ENCODE results near the gene OR52K2.
"Not testable (repeated sequence)": the region's sequence is repeated elsewhere in the genome, so short reads cannot be mapped to it uniquely, and the experiment has no call there.

OR52K2 gene

DNA sequence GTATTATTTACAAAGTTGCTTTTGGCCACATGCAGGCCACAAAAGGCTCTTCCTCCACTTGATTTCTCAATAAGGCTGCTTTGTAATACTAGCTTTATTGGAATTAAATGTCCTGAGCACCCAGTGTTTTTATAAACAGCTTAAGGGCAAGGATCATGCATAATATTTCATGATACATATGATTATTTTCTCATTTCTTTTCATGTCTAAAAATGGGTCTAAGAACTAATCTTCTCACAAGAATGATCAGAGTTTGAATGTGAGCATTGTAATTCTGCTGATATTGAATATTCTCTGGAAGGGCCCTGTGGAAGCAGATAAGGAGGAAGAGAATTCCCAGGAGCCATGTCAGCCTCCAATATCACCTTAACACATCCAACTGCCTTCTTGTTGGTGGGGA is at the start of gene OR52K2:
TSS of gene OR52K2 (plus strand) at position 301 of the 400 bp plus-strand sequence. CDS start at position 346, 45 bp downstream.
- DNase-seq (ENCODE audit: low read depth) = no peak

DNA sequence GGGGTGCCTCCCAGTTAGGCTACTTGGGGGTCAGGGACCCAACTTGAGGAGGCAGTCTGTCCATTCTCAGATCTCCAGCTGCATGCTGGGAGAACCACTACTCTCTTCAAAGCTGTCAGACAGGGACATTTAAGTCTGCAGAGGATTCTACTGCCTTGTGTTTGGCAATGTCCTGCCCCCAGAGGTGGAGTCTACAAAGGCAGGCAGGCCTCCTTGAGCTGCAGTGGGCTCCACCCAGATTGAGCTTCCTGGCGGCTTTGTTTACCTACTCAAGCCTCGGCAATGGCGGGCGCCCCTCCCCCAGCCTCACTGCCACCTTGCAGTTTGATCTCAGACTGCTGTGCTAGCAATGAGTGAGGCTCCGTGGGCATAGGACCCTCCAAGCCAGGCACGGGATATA is 42.9 kb upstream of the OR52K2 start:
- not testable (repeated sequence) for DNase-seq (ENCODE audit: low read depth)

DNA sequence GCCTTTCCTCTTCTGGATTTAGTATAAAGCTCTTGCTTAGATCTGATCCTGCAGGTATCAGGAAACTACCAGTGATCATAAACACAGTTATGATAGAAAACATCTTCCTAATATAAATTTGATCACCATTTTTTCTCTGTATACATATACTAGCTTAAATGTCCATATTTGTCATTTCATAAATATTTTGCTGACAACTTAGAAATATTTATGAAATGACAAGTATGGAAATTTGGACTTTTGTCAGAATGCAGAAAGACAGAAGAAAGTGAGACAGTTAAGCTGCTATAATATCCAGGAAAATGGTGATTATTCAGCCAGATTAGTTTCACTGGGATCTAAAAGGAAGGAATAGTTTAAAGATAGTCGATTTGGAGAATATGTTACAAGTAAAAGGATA is 32.8 kb upstream of the OR52K2 start:
- DNase-seq (ENCODE audit: low read depth) = no peak

DNA sequence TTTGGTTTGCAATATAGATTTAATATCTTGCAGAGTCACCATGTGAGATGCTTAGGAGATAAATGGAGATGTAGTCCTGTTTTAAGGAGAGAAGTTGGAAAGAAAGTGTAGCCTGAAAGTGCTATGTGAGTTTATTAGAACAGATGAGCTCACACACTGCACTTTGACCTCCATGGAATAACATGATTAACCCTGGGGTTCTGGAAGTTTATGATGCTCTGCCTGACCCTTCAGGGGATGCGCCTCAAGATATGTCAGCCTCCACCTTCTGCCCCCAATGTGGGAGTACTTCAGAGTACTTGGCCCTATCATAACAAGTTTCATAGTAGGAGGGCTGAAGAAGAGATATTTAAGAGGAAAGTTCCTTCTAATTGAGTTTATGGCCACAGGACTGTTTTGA is 32.3 kb upstream of the OR52K2 start:
- DNase-seq (ENCODE audit: low read depth) = no peak

DNA sequence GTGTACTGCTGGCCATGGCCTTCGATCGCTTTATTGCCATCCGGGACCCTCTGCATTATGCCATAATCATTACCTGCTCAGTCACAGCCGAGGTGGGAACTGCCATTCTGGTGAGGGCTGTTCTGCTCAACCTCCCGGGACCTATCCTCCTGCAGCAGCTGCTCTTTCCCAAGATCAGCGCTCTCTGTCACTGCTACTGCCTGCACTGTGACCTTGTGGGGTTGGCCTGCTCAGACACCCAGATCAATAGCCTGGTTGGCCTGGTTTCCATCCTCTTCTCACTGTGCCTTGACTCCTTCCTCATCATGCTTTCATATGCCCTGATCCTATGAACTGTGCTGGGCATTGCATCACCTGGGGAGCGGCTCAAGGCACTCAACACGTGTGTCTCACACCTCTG is 30.7 kb upstream of the OR52K2 start:
- no peak for DNase-seq (ENCODE audit: low read depth)

DNA sequence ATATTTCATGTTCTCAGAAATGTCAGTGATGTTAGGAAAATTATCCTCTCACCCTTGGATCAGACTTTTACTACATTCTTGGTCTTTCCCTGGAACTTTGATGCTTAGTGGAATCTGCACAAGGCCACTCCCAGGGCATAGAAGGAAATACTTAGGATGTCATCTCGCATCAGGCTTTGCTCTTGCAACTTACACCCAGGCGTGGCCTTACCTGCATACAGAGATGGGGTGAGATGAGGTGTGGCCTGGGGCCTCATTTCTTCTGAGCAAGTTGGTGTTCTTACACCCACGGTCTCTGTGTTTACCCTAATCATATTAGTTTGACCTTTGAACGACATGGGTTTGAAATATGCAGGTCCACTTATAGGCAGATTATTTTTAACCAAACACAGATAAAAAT is 19.0 kb upstream of the OR52K2 start:
- DNase-seq (ENCODE audit: low read depth) = no peak

DNA sequence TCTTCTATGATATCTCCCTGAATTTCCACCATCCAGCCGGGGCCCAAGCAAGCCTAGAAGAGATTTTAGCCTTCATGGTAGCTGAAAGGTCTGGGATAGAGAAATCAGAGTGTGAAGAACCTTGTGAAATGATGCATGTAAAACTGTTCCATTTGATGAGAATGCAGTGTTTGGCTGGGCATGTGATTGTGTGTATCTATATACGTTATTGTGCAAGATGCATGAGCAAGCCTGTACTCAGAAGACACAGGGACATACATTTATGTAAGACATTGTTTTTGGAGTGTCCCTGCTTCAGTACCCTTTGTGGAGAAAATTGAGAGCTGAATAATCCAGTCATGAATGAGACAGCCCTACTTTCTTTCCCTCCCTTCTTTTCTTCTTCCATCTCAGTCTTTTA is 15.2 kb upstream of the OR52K2 start:
- no peak for DNase-seq (ENCODE audit: low read depth)

DNA sequence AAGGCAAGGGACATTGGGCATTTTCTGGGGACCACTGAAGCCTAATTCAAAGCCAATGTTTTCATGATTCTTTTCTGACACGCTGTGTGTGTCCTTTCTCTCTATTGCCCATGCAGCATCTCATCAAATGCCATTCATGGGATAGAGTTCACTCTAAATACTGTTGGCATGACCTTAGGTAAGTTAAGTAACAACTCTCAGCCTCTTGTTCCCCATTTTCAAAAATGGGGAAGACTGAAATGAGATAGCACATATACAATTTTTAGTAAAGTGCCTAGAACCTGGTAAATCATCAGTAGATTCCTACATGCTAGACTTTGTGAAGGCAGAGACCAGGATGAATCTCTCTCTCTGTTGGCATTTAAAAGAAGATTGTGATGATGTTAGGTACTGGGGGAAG is 12.7 kb upstream of the OR52K2 start:
- DNase-seq (ENCODE audit: low read depth) = no peak

DNA sequence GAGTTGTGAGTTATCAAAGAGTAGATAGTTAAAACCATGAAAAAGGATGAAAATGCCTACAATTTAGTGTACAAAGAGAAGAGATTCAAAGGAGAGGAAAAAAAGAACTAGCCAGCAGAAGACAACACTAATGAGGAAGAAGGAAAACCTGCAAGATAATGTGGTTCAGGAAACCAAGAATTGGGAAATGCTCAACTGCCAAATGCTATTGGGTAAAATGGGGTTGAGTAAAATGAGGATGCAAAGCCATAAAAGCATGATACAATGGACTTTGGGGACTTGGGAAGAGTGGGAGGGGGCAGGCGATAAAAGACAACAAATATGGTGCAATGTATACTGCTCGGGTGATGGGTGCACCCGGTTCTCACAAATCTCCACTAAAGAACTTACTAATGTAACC is 7.6 kb upstream of the OR52K2 start:
- no peak for DNase-seq (ENCODE audit: low read depth)

DNA sequence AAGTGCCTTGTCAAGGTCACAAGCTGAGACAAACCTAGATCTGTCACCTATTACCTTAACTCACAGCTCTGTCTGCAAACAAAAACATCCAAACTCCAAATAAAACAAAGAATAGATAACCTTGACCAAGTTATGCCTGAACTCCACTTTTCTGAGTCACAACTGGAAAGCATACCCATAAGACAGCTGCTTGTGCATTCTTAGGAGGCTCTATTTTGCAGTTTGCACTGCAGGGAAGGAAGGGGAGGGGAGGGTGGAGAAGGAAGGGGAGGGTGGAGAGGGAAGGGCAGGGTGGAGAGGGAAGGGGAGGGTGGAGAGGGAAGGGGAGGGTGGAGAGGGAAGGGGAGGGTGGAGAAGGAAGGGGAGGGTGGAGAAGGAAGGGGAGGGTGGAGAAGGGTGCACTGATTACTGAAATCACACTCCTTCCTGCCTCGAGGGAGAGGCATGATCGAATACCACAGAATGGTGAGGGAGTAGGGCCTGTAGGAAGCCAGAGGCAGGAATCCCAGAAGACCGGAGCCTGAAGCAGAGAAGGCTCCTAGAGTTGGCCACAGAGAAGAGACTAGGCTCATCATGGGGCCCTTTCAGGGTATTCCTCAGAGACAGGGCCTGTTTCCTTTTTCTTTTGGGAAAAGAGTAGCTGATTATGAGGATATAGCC is 5.7 kb upstream of the OR52K2 start:
- DNase-seq (ENCODE audit: low read depth) = no peak

DNA sequence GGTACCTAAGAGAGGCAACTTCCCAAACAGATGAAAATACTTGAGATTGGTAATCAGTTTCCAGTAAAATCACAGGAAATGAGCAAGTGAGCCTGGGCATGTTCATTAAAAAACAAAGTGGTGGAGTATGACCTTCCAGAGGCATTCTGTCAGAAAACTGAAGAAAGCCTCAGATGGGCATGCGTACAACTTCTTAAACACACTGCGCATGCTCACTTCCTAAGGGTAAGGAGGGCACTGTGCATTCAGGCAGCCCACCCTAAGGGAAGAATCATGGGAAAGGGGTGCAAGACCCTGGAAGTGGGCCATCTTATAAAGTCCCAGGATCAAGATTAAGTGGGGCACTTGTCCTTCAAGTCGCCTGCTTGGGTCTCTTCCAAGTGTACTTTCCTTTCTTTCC is 4.0 kb downstream of the OR52K2 start:
- no peak for DNase-seq (ENCODE audit: low read depth)

DNA sequence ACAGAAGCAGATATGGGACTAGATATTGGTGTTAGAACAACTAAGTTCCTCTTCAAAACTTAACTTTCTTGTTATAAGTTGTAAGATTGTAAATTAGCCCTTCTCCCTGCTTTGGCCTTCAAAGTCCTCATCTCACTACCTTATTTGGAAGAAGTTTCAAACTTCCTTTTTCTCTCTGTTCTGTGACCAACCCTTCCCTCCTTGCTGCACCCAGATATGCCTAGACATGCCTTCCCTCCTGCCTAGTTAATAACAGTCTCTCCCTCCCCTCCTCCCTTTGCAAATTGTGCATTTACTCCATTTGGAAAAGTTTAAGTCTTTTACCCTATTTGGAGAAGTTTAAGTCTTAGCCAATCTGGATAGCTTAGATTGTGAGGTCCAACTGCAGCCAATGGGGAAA is 4.9 kb downstream of the OR52K2 start:
- no peak for DNase-seq (ENCODE audit: low read depth)

DNA sequence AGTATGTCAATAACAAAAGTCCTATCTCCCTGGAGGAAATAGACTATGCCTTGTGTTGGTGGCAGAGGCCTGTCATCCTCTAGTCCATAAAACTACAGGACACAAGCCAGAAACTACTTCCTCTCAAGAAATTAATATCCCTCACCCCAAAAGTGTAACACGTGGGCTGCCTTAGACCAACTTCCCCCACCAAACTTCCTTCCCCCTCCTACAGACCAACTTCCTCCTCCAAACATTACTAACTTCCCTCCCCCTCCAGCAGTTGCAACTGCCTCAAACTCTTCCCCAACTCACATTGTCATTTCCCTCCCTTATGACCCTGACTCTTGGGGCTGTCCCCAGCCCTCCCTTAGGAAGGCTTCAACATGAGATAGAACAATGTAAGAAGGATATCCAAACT is 6.3 kb downstream of the OR52K2 start:
- DNase-seq (ENCODE audit: low read depth) = no peak

DNA sequence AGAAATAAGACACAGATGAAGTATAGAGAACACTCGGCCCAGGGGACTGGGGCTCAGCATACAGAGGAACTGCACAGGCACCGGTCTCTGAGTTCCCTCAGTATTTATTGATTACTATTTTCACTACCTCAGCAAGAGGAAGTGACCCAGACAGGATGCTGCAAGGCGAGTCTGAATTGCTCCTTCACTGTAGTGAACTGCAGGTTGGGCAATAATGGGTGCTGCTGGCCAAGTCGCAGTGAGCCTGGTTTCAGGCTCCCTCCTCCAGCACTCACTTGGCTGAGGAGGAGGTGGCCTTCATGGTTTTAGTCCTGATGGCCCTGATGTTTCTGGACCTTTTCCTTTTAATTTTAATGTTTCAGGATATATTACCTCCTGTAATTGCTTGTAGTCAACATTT is 10.4 kb downstream of the OR52K2 start:
- no peak for DNase-seq (ENCODE audit: low read depth)

DNA sequence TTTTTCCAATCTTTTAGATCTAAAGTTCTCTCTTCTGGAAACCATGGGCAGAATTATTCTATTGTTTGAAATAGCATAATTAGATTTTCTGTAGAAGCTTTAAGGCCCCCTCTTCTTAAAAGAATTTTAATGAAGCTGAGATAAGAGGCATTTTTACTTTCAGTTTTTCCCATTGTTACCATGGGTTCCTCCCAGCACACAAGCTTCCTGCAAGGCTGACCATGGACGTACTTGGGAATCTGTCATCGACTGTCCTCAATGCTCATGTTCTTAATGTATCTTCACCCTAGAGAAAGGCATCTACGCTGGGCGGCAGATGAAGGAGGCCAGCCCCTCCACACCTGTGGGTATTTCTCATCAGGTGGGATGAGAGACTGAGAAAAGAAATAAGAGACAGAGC is 11.1 kb downstream of the OR52K2 start:
- no peak for DNase-seq (ENCODE audit: low read depth)

DNA sequence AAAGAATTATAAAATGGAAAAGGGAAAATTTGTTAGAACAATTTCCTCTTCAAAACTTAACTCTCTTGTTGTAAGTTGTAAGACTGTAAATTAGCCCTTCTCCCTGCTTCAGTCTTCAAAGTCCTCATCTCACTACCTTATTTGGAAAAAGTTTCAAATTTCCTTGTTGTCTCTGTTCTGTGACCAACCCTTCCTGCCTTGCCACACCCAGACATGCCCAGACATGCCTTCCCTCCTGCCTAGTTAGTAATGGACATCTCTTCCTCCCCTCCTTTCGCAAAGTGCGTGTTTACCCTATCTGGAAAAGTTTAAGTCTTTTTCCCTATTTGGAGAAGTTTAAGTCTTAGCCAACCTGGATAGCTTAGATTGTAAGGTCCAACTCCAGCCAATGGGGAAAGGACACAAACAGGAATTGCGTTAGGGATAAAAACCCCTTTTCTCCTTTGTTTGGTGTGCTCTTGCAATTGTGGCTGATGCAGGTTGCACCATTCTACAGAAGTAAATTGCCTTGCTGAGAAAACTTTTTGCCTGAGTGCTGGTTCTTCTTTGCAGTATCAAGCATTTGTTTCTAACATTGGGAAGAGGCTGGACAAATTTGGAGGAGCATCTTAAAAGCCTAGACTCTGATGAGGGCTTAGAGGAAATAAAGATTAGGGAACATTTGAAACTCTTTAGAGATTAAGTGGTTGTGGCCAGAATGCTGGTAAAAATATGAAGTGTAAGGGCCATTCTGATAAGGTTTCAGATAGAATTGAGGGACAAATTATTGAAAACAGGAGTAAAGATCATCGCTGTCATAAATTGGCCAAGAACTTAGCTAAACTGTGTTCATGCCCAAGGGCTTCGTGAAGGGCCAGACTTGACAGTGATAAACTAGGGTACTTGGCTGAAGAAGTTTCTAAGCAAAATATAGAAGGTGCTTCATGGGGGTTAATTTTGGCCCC is 15.4 kb downstream of the OR52K2 start:
- DNase-seq (ENCODE audit: low read depth) = no peak

DNA sequence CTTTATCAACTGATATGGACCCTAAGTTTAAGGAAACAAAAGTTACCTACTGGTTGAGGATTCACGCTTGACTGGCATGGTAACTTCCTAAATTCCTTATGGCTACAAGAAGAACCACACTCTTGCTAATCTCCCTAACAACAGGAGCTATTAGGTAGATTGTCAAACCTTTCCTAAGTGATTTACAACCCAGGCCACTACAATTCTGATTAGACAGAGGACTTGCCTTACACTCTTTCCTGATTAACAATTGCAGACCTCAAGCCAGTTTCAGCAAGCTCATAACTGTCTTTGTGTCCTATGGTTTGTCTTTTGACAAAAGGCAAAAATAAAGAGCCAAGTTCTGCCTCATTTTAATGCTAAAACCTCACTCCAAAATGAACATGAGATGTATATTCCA is 16.3 kb downstream of the OR52K2 start:
- DNase-seq (ENCODE audit: low read depth) = no peak

DNA sequence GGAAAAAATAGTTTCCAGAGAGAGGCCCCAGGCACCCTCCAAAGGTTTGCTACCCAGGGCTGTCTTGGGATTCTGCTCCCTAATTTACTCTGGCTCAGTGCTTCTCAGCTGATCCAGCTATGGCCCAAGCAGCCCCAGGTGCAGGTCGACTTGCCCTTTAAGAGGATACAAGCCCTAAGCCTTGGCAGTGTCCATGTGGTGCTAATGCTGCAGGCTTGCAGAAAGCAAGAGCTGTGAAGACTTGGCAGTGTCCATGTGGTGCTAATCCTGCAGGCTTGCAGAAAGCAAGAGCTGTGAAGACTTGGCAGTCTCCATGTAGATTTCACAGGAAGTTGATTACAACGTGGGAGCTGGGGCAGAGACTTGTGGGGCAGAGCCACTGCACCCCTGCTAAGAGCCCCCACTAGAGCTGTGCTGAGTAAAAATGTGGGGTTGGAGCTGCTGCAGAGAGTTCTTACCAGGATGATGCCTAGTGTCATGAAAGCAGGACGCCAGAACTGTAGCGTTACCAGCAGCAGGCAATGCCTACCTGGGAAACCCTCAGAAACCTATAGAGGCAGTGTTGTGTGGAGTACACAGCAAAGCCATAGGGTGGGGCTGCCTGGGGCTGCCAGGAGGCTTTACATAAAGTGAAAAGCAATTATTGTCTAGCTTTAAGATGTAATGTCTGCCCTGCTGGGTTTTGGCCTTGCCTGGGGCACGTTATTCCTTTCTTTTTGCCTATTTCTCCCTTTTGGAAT is 17.2 kb downstream of the OR52K2 start:
- DNase-seq (ENCODE audit: low read depth) = no peak

DNA sequence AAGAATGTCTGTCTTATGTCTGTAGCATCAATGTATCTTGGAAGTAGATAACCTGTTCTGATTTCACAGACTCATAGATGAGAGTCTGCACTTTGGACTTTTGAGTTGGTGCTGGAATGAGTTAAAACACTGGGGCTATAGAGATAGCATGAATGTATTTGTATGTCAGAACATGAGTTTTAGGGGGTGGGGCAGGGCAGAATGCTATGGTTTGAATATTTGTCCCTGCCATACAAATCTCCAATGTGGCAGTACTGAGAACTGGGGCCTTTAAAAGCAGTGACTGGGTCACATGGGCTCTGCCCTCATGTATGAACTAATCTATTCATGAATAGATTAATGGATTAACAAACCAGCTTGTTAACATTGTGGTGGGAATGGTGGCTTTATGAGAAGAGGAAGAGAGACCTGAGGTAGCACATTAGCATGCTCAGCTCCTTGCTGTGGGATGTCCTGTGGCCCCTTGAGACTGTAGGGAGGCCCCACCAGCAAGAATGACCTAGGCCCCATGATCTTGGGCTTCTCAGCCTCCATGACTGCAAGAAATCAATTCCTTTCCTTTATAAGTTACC is 17.9 kb downstream of the OR52K2 start:
- DNase-seq (ENCODE audit: low read depth) = no peak

DNA sequence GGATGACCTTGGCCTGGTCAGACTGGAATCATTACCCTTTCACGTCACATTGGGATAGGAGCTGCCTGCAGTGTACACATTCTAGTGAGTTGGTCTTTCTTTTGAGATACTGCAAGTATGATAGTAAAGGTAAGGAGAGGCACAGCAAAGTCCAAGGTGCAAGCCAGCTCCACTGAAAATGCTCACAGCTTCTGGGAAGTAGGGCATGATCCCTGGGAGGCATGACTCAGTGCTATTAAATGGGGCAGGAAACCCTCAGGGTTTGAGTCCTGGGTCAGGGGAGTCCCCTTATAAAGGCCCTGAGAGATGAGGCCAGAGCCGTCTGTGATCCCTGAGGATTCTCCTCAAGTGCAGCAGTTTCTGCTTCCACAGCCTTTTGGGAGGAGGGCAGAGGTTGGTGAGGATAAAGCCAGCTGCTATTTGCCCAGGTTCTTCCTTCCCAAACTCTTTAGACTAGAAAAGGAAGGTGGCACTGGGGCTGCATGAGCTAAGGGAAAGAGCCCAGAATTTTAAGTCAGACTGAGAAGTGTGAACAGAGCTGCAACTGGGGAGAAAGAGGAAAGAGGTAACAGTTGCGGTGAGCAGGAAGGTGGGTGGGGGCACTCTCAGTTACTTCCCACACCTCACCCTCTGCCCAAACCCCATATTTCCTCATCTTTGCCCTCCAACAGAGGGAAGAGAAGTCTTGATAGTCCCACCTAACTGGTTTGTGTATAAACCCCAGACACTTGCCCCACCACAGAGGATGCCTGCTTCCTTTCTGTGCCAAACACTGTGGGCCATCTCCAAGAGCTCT is 18.9 kb downstream of the OR52K2 start:
- DNase-seq (ENCODE audit: low read depth) = no peak

DNA sequence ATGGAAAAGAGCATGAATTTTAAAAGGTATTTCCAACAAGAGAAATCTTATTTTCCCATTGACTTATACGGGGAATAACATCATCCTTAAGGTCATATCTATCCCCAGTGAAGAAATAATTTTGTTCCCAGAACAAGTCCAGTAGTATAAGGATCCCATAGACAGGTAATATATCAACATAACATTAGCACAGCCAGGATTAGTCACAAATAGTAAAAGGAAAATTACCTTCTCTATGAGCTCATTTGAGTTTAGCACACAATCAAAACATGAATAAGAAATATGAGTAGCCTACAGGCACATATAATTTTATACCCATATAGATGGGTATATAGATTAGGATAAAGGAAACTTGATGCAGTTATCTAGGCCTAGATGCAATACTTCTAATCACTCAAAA is 30.5 kb downstream of the OR52K2 start:
- no peak for DNase-seq (ENCODE audit: low read depth)

All from GM04503 (cell line).